ENCODE results near the gene CNIH3. TPM values are rescaled to one million over a fixed set of nuclear protein-coding genes. Genes with fewer than 3 reads are reported as not detected.

The CNIH3 gene
- total RNA-seq, 1 donor from 2014 or later, result 1.5 TPM

DNA sequence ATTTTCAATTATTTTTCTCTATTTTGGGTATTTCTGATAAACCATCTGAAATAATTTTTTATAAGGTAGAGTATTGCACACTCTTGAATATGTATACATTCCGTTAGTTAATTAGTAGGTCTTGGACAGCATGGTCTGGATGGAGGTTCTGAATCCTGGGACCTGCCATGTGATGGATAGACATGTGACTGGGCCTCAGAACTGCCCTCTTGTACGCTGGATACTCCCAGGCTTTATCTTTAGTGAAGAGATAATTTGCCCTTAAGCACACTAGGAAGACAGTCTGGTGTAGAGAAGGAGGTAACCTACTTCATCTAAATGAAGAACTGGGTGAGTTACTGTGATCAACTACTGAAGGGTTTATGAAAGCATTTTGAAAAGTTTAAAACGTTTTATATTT, 48.9 kb downstream of the CNIH3 start:
- Mint-ChIP-seq H3K9me3 (ENCODE audit: low read depth) (no peaks in the 10 kb centered on the region), H3K36me3 (ENCODE audit: low read depth) (peaks cover under 1% of the 10 kb centered on the region), H3K27me3 (ENCODE audit: low read depth) (peaks cover 23% of the 10 kb centered on the region), H3K4me1 (ENCODE audit: low read depth) (no peaks in the 10 kb centered on the region), H3K27ac (ENCODE audit: unreplicated experiment) (no peak overlapping the region), H3K4me3 (ENCODE audit: unreplicated experiment) (no peak overlapping the region)
- DNase-seq (ENCODE audit: low spot score), result no peak
- TF ChIP-seq, protein P1, sequence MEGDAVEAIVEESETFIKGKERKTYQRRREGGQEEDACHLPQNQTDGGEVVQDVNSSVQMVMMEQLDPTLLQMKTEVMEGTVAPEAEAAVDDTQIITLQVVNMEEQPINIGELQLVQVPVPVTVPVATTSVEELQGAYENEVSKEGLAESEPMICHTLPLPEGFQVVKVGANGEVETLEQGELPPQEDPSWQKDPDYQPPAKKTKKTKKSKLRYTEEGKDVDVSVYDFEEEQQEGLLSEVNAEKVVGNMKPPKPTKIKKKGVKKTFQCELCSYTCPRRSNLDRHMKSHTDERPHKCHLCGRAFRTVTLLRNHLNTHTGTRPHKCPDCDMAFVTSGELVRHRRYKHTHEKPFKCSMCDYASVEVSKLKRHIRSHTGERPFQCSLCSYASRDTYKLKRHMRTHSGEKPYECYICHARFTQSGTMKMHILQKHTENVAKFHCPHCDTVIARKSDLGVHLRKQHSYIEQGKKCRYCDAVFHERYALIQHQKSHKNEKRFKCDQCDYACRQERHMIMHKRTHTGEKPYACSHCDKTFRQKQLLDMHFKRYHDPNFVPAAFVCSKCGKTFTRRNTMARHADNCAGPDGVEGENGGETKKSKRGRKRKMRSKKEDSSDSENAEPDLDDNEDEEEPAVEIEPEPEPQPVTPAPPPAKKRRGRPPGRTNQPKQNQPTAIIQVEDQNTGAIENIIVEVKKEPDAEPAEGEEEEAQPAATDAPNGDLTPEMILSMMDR (IDR thresholded peaks at IDR 0.05), result no peak

DNA sequence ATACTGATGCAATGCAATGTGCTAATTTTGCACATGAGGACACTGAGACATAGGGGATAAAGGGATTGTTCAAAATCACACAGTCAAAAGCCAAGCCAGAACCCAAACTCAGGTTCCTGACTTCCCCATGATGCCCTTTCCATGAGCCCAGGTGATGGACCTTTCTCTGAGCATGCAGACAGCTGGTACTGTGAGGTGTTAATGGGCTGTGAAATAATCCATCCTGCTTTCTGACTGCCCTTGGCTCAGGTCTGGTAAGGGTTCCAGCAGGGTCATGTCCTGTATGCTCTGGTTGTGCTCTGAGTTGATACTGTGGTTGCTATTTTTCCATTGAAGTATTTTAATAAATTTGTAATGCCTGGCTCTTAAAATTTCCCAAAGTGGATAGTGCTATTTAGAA, 50.0 kb downstream of the CNIH3 start:
- H3K9me3 Mint-ChIP-seq (ENCODE audit: low read depth), result no peaks in the 10 kb centered on the region
- peaks cover 2% of the 10 kb centered on the region for H3K36me3 Mint-ChIP-seq (ENCODE audit: low read depth)
- no peak for DNase-seq (ENCODE audit: low spot score)
- TF ChIP-seq, protein P1 (IDR thresholded peaks at IDR 0.05), result no peak
- peaks cover 22% of the 10 kb centered on the region for H3K27me3 Mint-ChIP-seq (ENCODE audit: low read depth)
- no peaks in the 10 kb centered on the region for H3K4me1 Mint-ChIP-seq (ENCODE audit: low read depth)
- no peak overlapping the region for H3K27ac Mint-ChIP-seq (ENCODE audit: unreplicated experiment)
- no peak overlapping the region for H3K4me3 Mint-ChIP-seq (ENCODE audit: unreplicated experiment)

- peaks cover 2% of the 10 kb centered on the region for H3K36me3 Mint-ChIP-seq (ENCODE audit: low read depth)
- H3K4me1 Mint-ChIP-seq (ENCODE audit: low read depth), result no peaks in the 10 kb centered on the region
- TF ChIP-seq, protein P1 (IDR thresholded peaks at IDR 0.05), result no peak
- no peak for DNase-seq (ENCODE audit: low spot score)
- H3K4me3 Mint-ChIP-seq (ENCODE audit: unreplicated experiment), result no peak overlapping the region
- H3K9me3 Mint-ChIP-seq (ENCODE audit: low read depth), result no peaks in the 10 kb centered on the region
- peaks cover 17% of the 10 kb centered on the region for H3K27me3 Mint-ChIP-seq (ENCODE audit: low read depth)
- no peak overlapping the region for H3K27ac Mint-ChIP-seq (ENCODE audit: unreplicated experiment)
These were observed 50.8 kb downstream of the CNIH3 start for GRCh38 chr1:224666913-224667312.

DNA sequence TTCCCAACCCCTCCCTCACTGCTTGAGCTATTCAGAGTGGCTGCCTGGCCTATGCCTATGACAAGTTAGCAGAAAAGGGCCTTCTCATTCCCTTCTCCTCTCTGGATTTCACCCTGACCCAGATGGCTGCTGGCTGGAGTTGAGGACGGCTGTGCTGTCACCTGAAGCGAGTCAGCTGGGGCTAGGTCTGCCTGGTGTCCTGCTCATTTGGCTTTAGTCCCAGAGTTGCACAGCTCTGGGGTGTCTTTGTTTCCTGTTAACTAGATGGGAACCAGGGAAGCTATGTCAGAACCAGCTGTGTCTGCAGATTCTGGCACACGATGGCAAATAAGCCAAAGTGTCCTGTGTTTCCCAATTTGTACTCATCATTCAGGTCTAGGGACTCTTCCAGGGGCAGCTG, 52.9 kb downstream of the CNIH3 start:
- no peaks in the 10 kb centered on the region for H3K4me1 Mint-ChIP-seq (ENCODE audit: low read depth)
- H3K36me3 Mint-ChIP-seq (ENCODE audit: low read depth), result peaks cover 2% of the 10 kb centered on the region
- no peak overlapping the region for H3K27ac Mint-ChIP-seq (ENCODE audit: unreplicated experiment)
- H3K27me3 Mint-ChIP-seq (ENCODE audit: low read depth), result peaks cover 19% of the 10 kb centered on the region
- no peaks in the 10 kb centered on the region for H3K9me3 Mint-ChIP-seq (ENCODE audit: low read depth)
- H3K4me3 Mint-ChIP-seq (ENCODE audit: unreplicated experiment), result no peak overlapping the region
- TF ChIP-seq, protein P1 (IDR thresholded peaks at IDR 0.05), result no peak
- DNase-seq (ENCODE audit: low spot score), result no peak

GRCh38 chr1:224669403-224669802, 53.3 kb downstream of the CNIH3 start:
- Mint-ChIP-seq H3K27me3 (ENCODE audit: low read depth) (peaks cover 18% of the 10 kb centered on the region), H3K4me3 (ENCODE audit: unreplicated experiment) (no peak overlapping the region), H3K27ac (ENCODE audit: unreplicated experiment) (no peak overlapping the region), H3K4me1 (ENCODE audit: low read depth) (no peaks in the 10 kb centered on the region), H3K36me3 (ENCODE audit: low read depth) (peaks cover 2% of the 10 kb centered on the region), H3K9me3 (ENCODE audit: low read depth) (no peaks in the 10 kb centered on the region)
- TF ChIP-seq, protein P1 (IDR thresholded peaks at IDR 0.05), result no peak
- DNase-seq (ENCODE audit: low spot score), result no peak
